Endothelial cell (in vitro differentiated cells): Measurements from ENCODE around the gene PUM2. TPM values are rescaled to one million over a fixed set of nuclear protein-coding genes. Genes with fewer than 3 reads are reported as not detected.
"Not testable (repeated sequence)": the region's sequence is repeated elsewhere in the genome, so short reads cannot be mapped to it uniquely, and the experiment has no call there.

Experiments
- DNase-seq: peaks from one replicate; pipeline ENCODE4 v3.0.0; 2021; ENCODE audit warnings: low spot score
- H3K27ac Mint-ChIP-seq: one replicate; pipeline ENCODE4 v1.8.0; 2021; ENCODE audit warnings: mixed read lengths, inconsistent platforms; ENCODE audit not compliant: unreplicated experiment
- H3K27me3 Mint-ChIP-seq: one replicate; pipeline ENCODE4 v1.8.0; 2021; ENCODE audit warnings: mild to moderate bottlenecking, moderate library complexity, mixed read lengths, inconsistent platforms; ENCODE audit not compliant: unreplicated experiment
- H3K36me3 Mint-ChIP-seq: one replicate; pipeline ENCODE4 v1.8.0; 2021; ENCODE audit warnings: mild to moderate bottlenecking, low read depth, mixed read lengths, inconsistent platforms; ENCODE audit not compliant: unreplicated experiment
- H3K4me1 Mint-ChIP-seq: one replicate; pipeline ENCODE4 v1.8.0; 2021; ENCODE audit warnings: mild to moderate bottlenecking, mixed read lengths, inconsistent platforms; ENCODE audit not compliant: unreplicated experiment
- H3K4me3 Mint-ChIP-seq: one replicate; pipeline ENCODE4 v1.8.0; 2021; ENCODE audit warnings: mild to moderate bottlenecking, mixed read lengths, inconsistent platforms; ENCODE audit not compliant: unreplicated experiment
- H3K9me3 Mint-ChIP-seq: one replicate; pipeline ENCODE4 v1.8.0; 2021; ENCODE audit warnings: mixed read lengths, inconsistent platforms; ENCODE audit not compliant: unreplicated experiment
- total RNA-seq: library from RNA; stranded (reverse); fragmentation: NEBNext Ultra II Directional; extraction: Animal tissue kit (Norgen Biotek cat#: 25700); gene quantifications from one replicate; pipeline ENCODE4 v1.2.1, GENCODE V29; 2021; ENCODE audit not compliant: unreplicated experiment
- TF ChIP-seq, protein P1 (sequence below): fragments of 200-600 bp; sonication (generic); IDR thresholded peaks from one replicate; pipeline ENCODE4 v1.5.0; 2021; ENCODE audit warnings: antibody characterized with exemption; ENCODE audit not compliant: unreplicated experiment

PUM2 gene
- total RNA-seq, 1 donor from 2014 or later = 75.3 TPM

DNA sequence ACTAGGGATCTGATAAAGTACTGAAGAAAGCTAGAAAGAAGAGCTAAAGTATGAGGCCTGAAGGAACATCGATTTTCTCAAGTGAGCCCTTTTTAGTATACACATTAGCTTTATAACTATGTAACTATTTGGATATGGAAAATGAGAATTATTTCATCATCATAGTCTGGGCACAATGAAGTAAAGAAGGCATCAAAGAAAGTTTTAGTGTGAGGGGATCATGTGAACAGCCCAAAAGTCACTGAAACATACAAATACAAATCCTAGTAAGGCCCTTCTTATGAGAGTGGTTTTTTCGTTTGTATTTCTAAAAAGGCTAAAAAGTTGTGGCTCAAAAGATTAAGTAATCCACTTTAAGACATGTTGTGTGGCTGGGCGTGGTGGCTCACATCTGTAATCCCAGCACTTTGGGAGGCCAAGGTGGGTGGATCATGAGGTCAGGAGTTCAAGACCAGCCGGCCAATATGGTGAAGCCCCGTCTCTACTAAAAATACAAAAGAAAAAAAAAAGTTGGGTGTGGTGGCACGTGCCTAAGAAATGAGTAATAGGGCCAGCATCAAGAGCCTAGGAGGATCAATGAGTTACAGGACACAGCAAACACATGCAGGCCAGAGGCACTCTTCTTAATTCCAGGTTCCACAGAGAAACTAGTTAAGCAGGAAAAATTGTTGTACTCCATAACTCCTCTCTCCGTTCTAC lies 61.9 kb downstream of the PUM2 start:
- no peaks in the 10 kb centered on the region for H3K27me3 Mint-ChIP-seq
- no peaks in the 10 kb centered on the region for H3K9me3 Mint-ChIP-seq
- H3K27ac Mint-ChIP-seq = no peak overlapping the region
- no peaks in the 10 kb centered on the region for H3K36me3 Mint-ChIP-seq
- TF ChIP-seq, protein P1, sequence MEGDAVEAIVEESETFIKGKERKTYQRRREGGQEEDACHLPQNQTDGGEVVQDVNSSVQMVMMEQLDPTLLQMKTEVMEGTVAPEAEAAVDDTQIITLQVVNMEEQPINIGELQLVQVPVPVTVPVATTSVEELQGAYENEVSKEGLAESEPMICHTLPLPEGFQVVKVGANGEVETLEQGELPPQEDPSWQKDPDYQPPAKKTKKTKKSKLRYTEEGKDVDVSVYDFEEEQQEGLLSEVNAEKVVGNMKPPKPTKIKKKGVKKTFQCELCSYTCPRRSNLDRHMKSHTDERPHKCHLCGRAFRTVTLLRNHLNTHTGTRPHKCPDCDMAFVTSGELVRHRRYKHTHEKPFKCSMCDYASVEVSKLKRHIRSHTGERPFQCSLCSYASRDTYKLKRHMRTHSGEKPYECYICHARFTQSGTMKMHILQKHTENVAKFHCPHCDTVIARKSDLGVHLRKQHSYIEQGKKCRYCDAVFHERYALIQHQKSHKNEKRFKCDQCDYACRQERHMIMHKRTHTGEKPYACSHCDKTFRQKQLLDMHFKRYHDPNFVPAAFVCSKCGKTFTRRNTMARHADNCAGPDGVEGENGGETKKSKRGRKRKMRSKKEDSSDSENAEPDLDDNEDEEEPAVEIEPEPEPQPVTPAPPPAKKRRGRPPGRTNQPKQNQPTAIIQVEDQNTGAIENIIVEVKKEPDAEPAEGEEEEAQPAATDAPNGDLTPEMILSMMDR = no peak
- DNase-seq = no peak
- no peak overlapping the region for H3K4me3 Mint-ChIP-seq
- peaks cover 5% of the 10 kb centered on the region for H3K4me1 Mint-ChIP-seq

DNA sequence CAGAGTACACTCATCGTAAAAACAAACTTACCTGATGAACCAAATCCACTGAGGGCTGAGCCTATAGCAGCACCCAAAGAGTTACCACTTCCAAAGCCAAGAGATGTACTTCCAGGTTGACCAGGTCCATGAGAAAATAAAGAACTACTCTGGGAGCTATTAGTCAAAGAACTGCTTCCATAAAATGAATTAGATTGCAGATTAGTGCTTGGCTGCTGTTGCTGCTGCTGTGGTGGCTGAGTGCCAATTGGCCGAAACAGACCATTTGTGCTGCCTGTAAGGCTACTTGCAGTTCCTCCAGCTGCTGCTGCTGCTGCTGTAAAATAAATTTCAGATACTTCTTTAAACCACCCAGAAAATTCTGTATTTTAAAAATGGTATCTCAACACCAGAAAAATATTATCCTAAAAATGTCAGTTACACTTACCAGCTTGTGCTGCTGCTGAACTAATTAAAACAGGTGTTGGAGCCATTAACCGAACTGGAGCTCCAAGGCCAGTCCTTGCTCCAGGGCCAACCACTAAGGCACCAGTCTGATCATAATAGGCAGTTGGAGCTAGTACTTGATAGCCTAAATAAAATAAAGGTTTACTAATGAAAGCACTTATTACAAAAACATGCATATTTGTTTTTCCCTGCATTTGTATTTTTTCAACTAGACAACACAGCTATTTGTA lies 67.6 kb downstream of the PUM2 start:
- Mint-ChIP-seq H3K9me3 (no peaks in the 10 kb centered on the region), H3K27ac (no peak overlapping the region), H3K27me3 (no peaks in the 10 kb centered on the region), H3K4me1 (no peaks in the 10 kb centered on the region), H3K36me3 (peaks cover 8% of the 10 kb centered on the region), H3K4me3 (no peak overlapping the region)
- TF ChIP-seq, protein P1 = no peak
- DNase-seq = no peak

DNA sequence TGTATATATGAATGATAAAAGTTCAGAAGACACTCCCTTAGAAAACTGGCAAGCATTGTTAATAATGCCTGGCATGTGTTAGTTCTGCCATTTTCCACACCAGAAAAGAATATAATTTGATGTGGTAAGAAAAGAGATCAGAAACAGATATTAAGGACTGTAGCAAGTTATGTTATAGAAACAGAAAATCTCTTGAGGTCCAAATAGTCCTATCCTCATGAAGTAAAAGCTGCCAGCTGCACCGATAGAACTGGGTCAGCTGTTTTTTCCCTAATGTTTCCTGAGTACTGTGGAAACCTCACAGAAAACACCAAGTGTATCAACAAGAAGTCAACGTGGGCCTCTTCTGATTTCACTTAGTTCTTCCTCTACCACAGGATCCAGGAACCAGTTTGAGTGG lies 68.8 kb downstream of the PUM2 start:
- no peaks in the 10 kb centered on the region for H3K9me3 Mint-ChIP-seq
- no peaks in the 10 kb centered on the region for H3K4me1 Mint-ChIP-seq
- TF ChIP-seq, protein P1 = no peak
- H3K27me3 Mint-ChIP-seq = no peaks in the 10 kb centered on the region
- no peak overlapping the region for H3K27ac Mint-ChIP-seq
- DNase-seq = no peak
- H3K4me3 Mint-ChIP-seq = no peak overlapping the region
- H3K36me3 Mint-ChIP-seq = peaks cover 8% of the 10 kb centered on the region

DNA sequence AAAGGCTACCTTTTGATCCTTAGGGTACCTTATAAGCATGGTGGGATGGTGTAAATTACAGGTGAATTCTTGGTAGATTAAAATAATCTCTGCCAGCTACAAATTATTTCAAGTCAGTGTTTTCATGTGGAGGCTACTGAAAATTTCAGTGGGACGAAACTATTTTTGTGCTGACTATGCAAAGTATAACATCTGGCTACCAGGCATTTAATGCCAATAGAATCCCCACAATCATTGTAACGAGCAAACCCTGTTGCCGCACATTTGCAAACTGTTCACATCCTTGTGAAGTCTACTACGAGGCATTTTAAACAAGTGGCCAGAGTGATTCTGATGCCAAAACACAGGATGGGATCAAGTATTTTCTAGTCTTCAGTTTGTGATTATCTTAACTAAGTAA lies 77.6 kb downstream of the PUM2 start:
- Mint-ChIP-seq H3K4me3 (no peak overlapping the region), H3K27me3 (peaks cover 2% of the 10 kb centered on the region), H3K27ac (no peak overlapping the region), H3K9me3 (no peaks in the 10 kb centered on the region), H3K4me1 (no peaks in the 10 kb centered on the region), H3K36me3 (no peaks in the 10 kb centered on the region)
- DNase-seq = no peak
- TF ChIP-seq, protein P1 = no peak

DNA sequence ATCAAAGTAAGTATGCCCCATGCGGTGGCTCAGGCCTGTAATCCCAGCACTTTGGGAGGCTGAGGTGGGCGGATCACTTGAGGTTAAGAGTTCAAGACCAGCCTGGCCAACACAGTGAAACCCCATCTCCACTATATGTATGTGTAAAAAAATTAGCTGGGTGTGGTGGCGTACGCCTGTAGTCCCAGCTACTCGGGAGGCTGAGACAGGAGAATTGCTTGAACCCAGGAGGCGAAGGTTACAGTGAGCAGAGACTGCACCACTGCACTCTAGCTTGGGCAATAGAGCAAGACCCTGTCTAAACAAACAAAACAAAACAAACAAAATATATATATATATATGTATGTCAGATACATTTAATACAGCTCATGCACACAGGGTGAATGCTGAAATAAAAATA lies 82.3 kb downstream of the PUM2 start:
- not testable (repeated sequence) for H3K27me3 Mint-ChIP-seq, DNase-seq, H3K4me1 Mint-ChIP-seq, H3K9me3 Mint-ChIP-seq, H3K27ac Mint-ChIP-seq, H3K36me3 Mint-ChIP-seq, H3K4me3 Mint-ChIP-seq
